Limb (tissue), 2 donors: ENCODE measurements around the gene MMP7.
"Not testable (repeated sequence)": the region's sequence is repeated elsewhere in the genome, so short reads cannot be mapped to it uniquely, and the experiment has no call there.

ENCODE experiments used
- DNase-seq, 2 donors: peaks; one replicate each; pipeline ENCODE4 v3.0.0-alpha.2; 2016; ENCODE audit errors: extremely low spot score in 2 of 2

MMP7 gene

DNA sequence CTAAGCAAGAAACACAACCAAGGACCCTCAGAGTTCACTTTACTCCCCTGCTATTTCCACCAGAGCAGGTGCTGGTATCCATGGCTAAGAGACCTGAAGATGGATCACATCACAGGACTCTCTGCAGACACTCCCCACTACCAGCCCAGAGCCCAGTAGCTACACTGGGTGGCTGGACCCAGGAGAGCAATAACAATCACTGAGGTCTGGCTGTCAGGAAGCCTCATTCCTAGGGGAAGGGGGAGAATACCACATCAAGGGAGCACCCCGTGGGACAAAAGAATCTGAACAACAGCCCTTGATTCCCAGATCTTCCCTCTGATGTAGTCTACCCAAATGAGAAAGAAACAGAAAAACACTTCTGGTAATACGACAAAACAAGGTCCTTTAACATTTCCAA lies 9.0 kb upstream of the MMP7 start:
- DNase-seq: no peak

DNA sequence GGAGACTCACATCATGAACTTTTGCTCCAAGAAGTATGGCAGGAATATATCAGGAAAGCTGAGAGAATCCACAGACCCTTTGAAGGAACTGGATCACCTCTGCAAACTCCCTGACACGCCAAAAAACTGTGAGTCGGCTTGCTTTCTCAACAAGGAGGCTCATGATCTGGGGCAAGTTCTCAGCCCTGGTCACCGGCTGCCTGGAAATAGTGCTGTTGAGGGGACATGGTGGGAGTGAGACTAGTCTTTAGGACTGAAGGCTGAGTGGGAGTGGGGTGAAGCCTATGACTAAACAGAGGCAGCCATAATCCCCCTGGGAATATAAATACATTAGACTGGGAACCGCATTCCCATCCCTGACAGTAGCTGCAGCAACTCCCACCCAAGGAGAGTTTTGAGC lies 8.4 kb upstream of the MMP7 start:
- DNase-seq: no peak

GRCh38 chr11:102534261-102534872 lies 3.8 kb upstream of the MMP7 start:
- no peak for DNase-seq

GRCh38 chr11:102528618-102529017 lies 1.9 kb downstream of the MMP7 start:
- no peak for DNase-seq

- no peak for DNase-seq
Measured at GRCh38 chr11:102527684-102528083, 2.9 kb downstream of the MMP7 start.

DNA sequence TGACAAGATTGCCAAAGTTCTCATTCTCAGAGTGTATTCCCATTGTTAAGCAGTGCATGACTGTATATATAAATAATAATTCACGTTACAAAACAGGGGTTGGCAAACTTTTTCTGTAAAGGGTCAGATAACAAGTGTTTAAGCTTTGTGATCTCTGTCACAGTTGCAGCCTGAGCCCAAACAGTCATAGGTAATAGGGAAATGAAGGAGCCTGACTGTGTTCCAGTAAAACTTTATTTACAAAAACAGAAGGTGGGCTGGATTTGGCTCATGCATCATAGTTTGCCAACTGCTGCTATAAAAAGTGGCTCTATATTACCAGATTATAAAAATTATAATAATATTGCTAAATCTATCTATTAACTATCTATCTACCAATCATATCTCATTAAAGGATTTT lies 3.5 kb downstream of the MMP7 start:
- DNase-seq: no peak

GRCh38 chr11:102523887-102524286 lies 6.7 kb downstream of the MMP7 start:
- no peak for DNase-seq

GRCh38 chr11:102523189-102523570 lies 7.4 kb downstream of the MMP7 start:
- no peak for DNase-seq

DNA sequence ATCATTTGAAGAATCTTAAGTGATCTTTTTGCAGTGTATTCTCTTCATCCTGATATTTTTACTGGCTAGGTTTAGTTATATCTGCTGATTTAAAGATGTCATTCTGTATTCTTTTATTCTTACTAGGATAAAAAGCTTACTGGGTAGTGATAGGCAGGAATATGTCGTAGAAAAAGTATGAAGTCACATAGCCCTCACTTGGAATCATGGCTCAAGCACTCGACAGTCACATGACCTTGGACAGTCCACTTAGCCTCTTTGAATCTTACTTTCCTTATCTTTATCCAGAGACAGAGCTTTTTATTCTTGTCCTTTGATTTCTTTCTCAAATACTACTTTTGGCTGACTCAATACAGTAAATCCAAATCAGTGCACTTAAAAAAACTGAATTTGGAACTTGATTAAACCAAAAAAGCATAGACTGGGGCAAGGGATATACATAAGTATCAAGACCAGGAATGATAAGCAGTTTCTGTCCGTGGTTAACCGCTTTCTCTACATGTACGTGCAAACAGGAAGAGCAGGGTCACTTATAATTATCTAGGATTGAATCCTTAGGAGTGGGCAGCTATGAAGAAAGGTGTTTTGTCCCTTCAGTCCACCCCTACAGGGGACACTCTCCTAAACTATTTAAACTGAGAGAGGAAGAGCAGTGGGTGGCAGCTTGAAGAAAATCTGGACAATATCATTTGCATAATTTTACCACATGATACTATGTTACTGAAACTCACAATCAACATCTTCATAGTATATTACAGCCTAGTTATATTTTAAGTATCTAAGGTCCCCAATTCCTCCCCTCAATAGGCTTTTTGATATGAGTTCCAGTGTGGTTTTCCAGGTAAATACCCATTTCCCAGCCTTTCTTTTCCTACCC lies 8.0 kb downstream of the MMP7 start:
- no peak for DNase-seq

- no peak for DNase-seq
Measured at GRCh38 chr11:102521121-102521520, 9.4 kb downstream of the MMP7 start.

GRCh38 chr11:102520514-102520913 lies 10.0 kb downstream of the MMP7 start:
- no peak for DNase-seq

GRCh38 chr11:102518296-102519094 lies 12.1 kb downstream of the MMP7 start:
- DNase-seq: no peak

DNA sequence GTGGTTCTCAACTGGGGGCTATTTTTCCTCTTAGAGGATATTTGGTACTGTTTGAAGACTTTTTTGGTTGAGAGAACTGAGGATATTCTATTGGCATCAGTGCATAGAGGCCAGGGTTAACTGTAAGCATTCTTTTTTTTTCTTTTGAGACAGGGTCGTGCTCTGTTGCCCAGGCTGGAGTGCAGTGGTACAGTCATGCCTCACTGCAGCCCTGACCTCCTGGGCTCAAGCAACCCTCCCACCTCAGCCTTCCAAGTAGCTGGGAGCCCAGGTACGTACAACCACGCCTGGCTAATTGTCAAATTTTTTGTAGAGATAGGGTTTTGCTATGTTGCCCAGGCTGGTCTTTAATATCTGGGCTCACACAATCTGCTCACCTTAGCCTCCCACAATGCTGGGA lies 12.9 kb downstream of the MMP7 start:
- no peak for DNase-seq

- no peak for DNase-seq
Measured at GRCh38 chr11:102516179-102516578, 14.4 kb downstream of the MMP7 start.

DNA sequence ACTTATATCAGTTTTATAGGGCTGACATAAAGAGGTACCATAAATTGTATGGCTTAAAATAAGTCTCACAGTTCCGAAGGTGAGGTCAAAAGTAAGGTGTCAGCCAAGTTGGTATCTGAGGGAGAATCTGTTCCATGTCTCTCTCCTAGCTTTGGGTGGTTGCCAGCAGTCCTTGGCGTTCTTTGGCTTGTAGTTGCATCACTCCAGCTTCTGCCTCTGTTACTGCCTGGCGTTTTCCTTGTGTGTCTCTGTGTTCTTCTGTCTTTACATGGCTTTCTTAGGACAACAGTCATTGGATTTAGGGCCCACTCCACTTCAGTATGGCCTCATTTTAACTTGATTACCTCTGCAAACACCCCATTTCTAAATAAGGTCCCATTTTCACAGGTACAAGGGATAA lies 16.7 kb downstream of the MMP7 start:
- no peak for DNase-seq

GRCh38 chr11:102510439-102511135 lies 20.0 kb downstream of the MMP7 start:
- no peak for DNase-seq

DNA sequence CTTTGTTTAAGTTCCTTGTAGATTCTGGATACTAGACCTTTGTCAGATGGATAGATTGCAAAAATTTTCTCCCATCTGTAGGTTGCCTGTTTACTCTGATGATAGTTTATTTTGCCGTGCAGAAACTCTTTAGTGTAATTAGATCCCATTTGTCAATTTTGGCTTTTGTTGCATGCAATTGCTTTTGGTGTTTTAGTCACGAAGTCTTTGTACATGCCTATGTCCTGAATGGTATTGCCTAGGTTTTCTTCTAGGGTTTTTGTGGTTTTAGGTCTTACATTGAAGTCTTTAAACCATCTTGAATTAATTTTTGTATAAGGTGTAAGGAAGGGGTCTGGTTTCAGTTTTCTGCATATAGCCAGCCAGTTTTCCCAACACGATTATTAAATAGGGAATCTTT lies 27.7 kb downstream of the MMP7 start:
- DNase-seq: not testable (repeated sequence)

DNA sequence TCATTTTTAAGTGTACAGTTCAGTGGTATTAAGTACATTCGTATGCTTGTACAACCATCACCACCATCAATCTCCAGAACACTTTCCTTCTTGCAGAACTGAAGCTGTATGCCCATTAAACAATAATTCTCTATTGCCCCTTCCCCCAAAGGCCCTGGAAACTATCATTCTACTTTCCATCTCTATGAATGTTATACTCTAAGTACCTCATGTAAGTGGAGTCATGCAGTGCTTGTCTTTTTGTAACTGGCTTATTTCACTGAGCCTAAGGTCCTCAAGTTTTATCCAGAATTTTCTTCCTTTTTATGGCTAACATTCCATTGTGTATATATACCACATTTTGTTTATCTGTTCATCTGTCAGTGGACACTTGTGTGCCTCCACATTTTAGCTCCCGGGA lies 29.7 kb downstream of the MMP7 start:
- DNase-seq: no peak

GRCh38 chr11:102499931-102500330 lies 30.6 kb downstream of the MMP7 start:
- no peak for DNase-seq

DNA sequence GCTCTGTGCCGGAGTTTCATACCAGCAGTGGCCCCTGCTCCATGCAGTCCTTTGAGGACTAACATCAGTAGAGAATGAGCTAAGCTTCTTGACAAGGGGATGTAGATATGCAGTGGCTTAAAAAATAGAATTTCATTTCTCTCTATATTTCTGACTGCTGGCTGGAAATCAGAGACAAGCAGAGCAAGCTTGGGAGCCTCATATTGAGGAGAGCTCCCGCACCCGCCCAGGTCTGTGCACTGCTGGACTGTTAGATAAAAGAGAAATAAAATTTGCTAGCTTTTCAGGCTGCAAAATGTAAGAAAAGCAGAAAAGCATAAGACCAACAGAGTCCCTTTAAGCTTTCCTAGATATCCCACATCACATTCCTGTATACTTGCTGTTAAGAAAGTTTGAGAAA lies 31.4 kb downstream of the MMP7 start:
- DNase-seq: no peak

DNA sequence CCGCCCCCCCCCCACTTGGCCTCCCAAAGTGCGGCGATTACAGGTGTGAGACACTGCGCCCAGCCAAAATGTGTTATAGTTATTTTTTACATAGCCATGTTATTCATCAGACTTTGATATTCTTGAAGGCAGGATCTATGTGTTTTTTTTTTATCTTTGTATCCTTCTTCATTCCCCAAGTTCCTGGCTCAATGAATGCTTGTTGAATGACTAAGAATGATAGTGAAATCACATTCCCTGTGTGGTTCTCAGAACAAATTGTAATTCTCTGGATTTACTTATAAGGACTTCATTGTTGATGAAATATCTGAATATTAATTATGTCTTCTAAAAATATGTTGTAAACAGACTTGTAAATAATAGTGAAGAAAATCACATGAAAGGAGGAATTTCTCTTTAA lies 33.5 kb downstream of the MMP7 start:
- no peak for DNase-seq
